ENCODE results near the gene PCDHB6.
"Not testable (repeated sequence)": the region's sequence is repeated elsewhere in the genome, so short reads cannot be mapped to it uniquely, and the experiment has no call there.

The PCDHB6 gene

GRCh38 chr5:141149812-141150211 lies at the start of gene PCDHB6:
PCDHB6 (plus strand) TSS chr5:141150057; CDS start chr5:141150258, 201 bp downstream.
- DNase-seq: no peak

DNA sequence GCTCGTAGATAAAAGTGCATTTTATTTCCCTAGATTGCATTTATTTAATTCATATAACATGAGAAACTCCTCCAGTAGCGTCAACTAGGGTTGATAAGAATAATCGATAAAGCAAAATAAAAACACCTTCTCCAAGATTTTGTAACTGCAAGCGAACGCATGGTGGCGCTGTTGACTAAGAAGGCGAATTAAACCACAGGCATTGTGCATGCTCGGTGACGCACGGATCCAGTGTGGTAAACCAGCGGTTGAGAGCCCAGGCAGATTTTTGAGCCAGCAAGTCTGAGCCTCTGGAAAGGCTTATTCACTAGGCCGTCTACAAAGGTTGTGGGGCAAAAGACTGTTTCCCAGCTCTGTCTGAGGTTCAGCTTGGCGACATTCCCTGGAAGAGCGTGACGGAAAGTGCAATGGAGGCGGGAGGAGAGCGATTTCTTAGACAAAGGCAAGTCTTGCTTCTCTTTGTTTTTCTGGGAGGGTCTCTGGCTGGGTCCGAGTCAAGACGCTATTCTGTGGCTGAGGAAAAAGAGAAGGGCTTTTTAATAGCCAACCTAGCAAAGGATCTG lies 49.5 kb upstream of the PCDHB6 start, which contains the start of gene PCDHB3:
Gene PCDHB3 (plus strand): TSS at position 231 of the 563 bp plus-strand sequence. CDS start 177 bp downstream, at position 408.
- no peak for DNase-seq

DNA sequence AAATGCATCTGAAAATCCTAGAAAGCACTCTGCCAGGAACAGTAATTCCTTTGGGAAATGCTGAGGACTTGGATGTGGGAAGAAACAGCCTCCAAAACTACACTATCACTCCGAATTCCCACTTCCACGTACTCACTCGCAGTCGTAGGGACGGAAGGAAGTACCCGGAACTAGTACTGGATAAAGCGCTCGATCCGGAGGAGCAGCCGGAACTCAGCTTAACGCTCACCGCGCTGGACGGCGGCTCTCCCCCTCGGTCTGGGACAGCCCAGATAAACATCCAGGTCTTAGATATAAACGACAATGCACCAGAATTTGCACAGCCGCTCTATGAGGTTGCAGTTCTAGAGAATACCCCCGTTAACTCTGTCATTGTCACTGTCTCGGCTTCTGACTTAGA lies 48.8 kb upstream of the PCDHB6 start:
- no peak for DNase-seq

- not testable (repeated sequence) for DNase-seq
Observed at GRCh38 chr5:141102070-141102469, 47.8 kb upstream of the PCDHB6 start.

- not testable (repeated sequence) for DNase-seq
Observed at GRCh38 chr5:141102471-141102870, 47.4 kb upstream of the PCDHB6 start.

DNA sequence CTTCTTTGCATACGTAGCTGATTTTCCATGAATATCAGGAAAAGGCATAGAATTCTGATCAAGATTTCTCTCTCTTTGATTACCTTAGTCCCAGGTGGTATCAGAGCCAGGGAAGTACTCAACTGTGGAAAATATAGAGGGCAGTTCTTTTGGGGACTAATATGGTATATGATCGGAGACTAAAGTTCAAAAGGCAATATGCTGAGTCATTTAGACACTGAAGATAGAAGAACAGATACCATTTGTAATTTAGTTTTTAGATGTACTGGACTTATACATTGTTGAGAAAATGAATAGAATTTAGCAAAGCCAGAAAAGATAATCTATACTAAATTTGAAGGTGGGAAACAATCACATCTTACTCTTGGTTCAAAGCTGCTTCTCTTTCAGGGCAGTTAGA lies 44.5 kb upstream of the PCDHB6 start:
- no peak for DNase-seq

DNA sequence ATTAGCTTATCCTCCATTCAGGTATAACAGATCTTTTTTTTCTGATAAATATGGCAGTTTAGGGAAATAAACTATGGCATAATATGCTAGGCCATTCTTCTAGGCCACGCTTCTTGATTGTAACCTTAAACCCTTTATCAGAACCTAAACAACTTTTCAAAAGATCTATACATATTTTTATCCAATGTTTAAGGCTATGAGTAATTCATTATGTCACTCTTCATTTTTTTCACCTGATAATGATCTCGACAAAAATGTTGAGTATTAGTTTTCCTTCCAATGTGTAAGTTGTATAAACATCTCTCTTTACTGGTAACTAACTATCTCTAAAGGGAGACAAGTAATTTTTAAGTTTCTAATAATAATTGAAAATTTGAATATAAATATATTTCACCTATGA lies 30.6 kb upstream of the PCDHB6 start:
- no peak for DNase-seq

GRCh38 chr5:141121563-141121962 lies 28.3 kb upstream of the PCDHB6 start, which contains the start of gene PCDHB4:
PCDHB4 (plus strand) TSS chr5:141121818; CDS start chr5:141121999, 181 bp downstream.
- no peak for DNase-seq

DNA sequence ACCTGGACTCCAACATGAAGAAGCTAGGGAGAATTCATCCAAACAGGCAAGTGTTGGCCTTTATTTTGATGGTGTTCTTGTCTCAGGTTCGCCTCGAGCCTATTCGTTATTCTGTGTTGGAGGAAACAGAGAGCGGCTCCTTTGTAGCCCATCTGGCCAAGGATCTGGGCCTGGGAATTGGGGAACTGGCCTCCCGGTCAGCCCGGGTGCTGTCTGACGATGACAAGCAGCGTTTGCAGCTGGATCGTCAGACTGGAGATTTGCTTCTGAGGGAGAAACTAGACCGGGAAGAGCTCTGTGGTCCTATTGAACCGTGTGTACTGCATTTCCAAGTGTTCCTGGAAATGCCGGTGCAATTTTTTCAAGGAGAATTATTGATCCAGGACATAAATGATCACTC lies 27.9 kb upstream of the PCDHB6 start:
- DNase-seq: no peak

DNA sequence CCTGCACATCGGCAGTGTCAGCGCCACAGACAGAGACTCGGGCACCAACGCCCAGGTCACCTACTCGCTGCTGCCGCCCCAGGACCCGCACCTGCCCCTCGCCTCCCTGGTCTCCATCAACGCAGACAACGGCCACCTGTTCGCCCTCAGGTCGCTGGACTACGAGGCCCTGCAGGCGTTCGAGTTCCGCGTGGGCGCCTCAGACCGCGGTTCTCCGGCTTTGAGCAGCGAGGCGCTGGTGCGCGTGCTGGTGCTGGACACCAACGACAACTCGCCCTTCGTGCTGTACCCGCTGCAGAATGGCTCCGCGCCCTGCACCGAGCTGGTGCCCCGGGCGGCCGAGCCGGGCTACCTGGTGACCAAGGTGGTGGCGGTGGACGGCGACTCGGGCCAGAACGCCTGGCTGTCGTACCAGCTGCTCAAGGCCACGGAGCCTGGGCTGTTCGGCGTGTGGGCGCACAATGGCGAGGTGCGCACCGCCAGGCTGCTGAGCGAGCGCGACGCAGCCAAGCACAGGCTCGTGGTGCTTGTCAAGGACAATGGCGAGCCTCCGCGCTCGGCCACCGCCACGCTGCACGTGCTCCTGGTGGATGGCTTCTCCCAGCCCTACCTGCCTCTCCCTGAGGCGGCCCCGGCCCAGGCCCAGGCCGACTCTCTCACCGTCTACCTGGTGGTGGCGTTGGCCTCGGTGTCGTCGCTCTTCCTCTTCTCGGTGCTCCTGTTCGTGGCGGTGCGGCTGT lies 26.3 kb upstream of the PCDHB6 start:
- DNase-seq: not testable (repeated sequence)

DNA sequence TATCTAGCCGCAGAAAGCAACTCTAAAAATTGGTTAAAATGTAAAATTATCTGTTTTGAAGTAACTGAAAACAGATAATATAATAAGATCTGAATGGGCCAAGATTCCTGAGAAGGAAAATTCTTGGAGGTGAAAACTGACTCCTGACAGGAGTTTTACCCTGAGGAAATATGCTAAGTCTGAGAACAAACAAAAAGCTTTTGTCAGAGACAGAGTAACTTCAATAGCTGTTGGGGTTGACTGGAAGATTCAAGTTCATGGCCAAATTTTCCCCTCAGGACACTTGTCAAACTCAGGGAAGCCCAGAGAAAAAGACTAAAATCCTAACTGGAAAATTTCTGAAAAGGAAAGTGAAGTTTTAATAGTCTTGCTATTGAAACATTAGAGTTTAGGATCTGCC lies 22.6 kb upstream of the PCDHB6 start:
- DNase-seq: no peak

GRCh38 chr5:141135030-141135717 lies 14.7 kb upstream of the PCDHB6 start, which contains the start of gene PCDHB5:
PCDHB5 (plus strand) TSS chr5:141135206; CDS start chr5:141135435, 229 bp downstream.
- peak in 1 of 2 donors; percentile 2 for DNase-seq

GRCh38 chr5:141135718-141136266 lies 14.1 kb upstream of the PCDHB6 start:
- DNase-seq: no peak

DNA sequence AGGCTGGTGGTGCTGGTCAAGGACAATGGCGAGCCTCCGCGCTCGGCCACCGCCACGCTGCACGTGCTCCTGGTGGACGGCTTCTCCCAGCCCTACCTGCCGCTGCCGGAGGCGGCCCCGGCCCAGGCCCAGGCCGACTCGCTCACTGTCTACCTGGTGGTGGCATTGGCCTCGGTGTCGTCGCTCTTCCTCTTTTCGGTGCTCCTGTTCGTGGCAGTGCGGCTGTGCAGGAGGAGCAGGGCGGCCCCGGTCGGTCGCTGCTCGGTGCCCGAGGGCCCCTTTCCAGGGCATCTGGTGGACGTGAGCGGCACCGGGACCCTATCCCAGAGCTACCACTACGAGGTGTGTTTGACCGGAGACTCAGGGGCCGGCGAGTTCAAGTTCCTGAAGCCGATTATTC lies 12.5 kb upstream of the PCDHB6 start:
- DNase-seq: not testable (repeated sequence)

- DNase-seq: no peak
Observed at GRCh38 chr5:141150224-141150992, 551 bp downstream of the PCDHB6 start.

DNA sequence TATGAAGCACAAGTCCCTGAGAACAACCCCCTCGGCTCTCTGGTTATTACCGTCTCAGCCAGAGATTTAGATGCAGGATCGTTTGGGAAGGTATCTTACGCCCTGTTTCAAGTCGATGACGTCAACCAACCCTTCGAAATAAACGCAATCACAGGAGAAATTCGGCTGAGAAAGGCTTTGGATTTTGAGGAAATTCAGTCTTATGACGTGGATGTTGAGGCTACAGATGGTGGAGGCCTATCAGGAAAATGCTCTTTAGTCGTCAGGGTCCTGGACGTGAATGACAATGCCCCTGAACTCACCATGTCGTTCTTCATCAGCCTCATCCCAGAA lies 1.1 kb downstream of the PCDHB6 start:
- DNase-seq: no peak

GRCh38 chr5:141151632-141152031 lies 1.8 kb downstream of the PCDHB6 start:
- not testable (repeated sequence) for DNase-seq

- DNase-seq: not testable (repeated sequence)
Observed at GRCh38 chr5:141152096-141152495, 2.2 kb downstream of the PCDHB6 start.

GRCh38 chr5:141155540-141156374 lies 5.9 kb downstream of the PCDHB6 start:
- DNase-seq: no peak

- not testable (repeated sequence) for DNase-seq
Observed at GRCh38 chr5:141157356-141157755, 7.5 kb downstream of the PCDHB6 start.

- not testable (repeated sequence) for DNase-seq
Observed at GRCh38 chr5:141157901-141158300, 8.0 kb downstream of the PCDHB6 start.

Data from CD4-positive, alpha-beta T cell treated with Interleukin-1 beta for 1 hour (primary cell).